GM19397 (cell line): ENCODE measurements around the gene CLN5.

ENCODE experiments used
- ATAC-seq: cut with Tn5 transposase; IDR thresholded peaks from one replicate; pipeline ENCODE4 v1.9.1; 2021; ENCODE audit warnings: mild to moderate bottlenecking, moderate library complexity; ENCODE audit not compliant: unreplicated experiment

CLN5 gene

GRCh38 chr13:77016251-77016812, 24.5 kb downstream of the CLN5 start:
- no peak for ATAC-seq

GRCh38 chr13:77016888-77017623, 25.2 kb downstream of the CLN5 start:
- no peak for ATAC-seq

- no peak for ATAC-seq
These were observed 27.9 kb downstream of the CLN5 start for GRCh38 chr13:77019756-77020155.

- ATAC-seq = no peak
These were observed 30.5 kb downstream of the CLN5 start for GRCh38 chr13:77022341-77022740.

- peak; percentile 50 for ATAC-seq
These were observed 34.5 kb downstream of the CLN5 start for GRCh38 chr13:77026255-77026860.

GRCh38 chr13:77026861-77027621, 35.2 kb downstream of the CLN5 start, which contains the start of gene FBXL3:
FBXL3 (minus strand) TSS chr13:77027159; CDS start chr13:77021860, 5,299 bp downstream.
- ATAC-seq = peak; percentile 64

- no peak for ATAC-seq
These were observed 36.3 kb downstream of the CLN5 start for GRCh38 chr13:77028202-77028601.

- no peak for ATAC-seq
These were observed 37.6 kb downstream of the CLN5 start for GRCh38 chr13:77029436-77029835.

- no peak for ATAC-seq
These were observed 39.9 kb downstream of the CLN5 start for GRCh38 chr13:77031656-77032243.

GRCh38 chr13:77033717-77034302, 41.9 kb downstream of the CLN5 start:
- no peak for ATAC-seq

GRCh38 chr13:77034881-77035280, 43.0 kb downstream of the CLN5 start:
- no peak for ATAC-seq

GRCh38 chr13:77036279-77036678, 44.4 kb downstream of the CLN5 start:
- ATAC-seq = no peak

- ATAC-seq = no peak
These were observed 47.1 kb downstream of the CLN5 start for GRCh38 chr13:77038907-77039480.

- no peak for ATAC-seq
These were observed 48.2 kb downstream of the CLN5 start for GRCh38 chr13:77040076-77040475.

GRCh38 chr13:77040835-77041234, 49.0 kb downstream of the CLN5 start:
- ATAC-seq = no peak

- ATAC-seq = no peak
These were observed 50.8 kb downstream of the CLN5 start for GRCh38 chr13:77042566-77043177.

- ATAC-seq = no peak
These were observed 55.9 kb downstream of the CLN5 start for GRCh38 chr13:77047649-77048343.

- ATAC-seq = no peak
These were observed 56.8 kb downstream of the CLN5 start for GRCh38 chr13:77048681-77049080.

- no peak for ATAC-seq
These were observed 61.3 kb downstream of the CLN5 start for GRCh38 chr13:77053192-77053591.
